GM12878 (cell line): ENCODE results near the gene NUDT14. TPM values are rescaled to one million over a fixed set of nuclear protein-coding genes. Genes with fewer than 3 reads are reported as not detected.

Experiments used
- ATAC-seq: fragments of 200-7000 bp; cut with Tn5 transposase; 3 replicates; pipeline ENCODE4 v1.9.1; 2020; ENCODE audit warnings: mild to moderate bottlenecking, moderate library complexity
- BruUV-seq: library from RNA; stranded (reverse); fragments of 400-500 nt; replicated peaks from 2 replicates; lab custom pipeline; 2021; lab: Mats Ljungman, UMichigan
- CTCF ChIA-PET: fragments of 300-600 bp; sonication (Branson Sonifier 250); formaldehyde crosslinking; extraction: SDS; loops from one replicate; lab custom pipeline; 2021; ENCODE audit warnings: inconsistent platforms; lab: Yijun Ruan, JAX
- POLR2A ChIA-PET: fragments of 350-600 bp; formaldehyde crosslinking; extraction: SDS; loops from one replicate; lab custom pipeline; 2021; ENCODE audit warnings: inconsistent platforms; lab: Charles Lee
- RAD21 ChIA-PET: fragments of 300-600 bp; sonication (Branson Sonifier 250); formaldehyde crosslinking; loops from one replicate; lab custom pipeline; 2023; ENCODE audit warnings: antibody characterized with exemption; ENCODE audit not compliant: unreplicated experiment; lab: Charles Lee
- SMC1A ChIA-PET: fragments of 300-600 bp; sonication (Branson Sonifier 250); formaldehyde crosslinking; loops from one replicate; lab custom pipeline; 2023; ENCODE audit not compliant: unreplicated experiment, uncharacterized antibody; lab: Charles Lee
- DNase-seq: peaks from one replicate; pipeline ENCODE4 v3.0.0-alpha.2; 2011; ENCODE audit warnings: low read depth, low spot score
- FAIRE-seq: peaks from 3 replicates; lab custom pipeline; 2011; peaks lifted over from hg19 to GRCh38; lab: Jason Lieb, UNC
- H2AFZ ChIP-seq: 2 replicates; pipeline ENCODE4 v1.6.0; 2011; ENCODE audit warnings: low read depth, low read length, control low read depth; ENCODE audit not compliant: control insufficient read depth
- H3K27ac ChIP-seq: 2 replicates; pipeline ENCODE4 v1.5.1; 2011; ENCODE audit warnings: control low read depth; ENCODE audit not compliant: control insufficient read depth, insufficient read depth
- H3K27me3 ChIP-seq, 2 experiments: replicated peaks in 1 of 2; 2 replicates each; pipeline versions ENCODE4 v1.6.0 to v1.6.1; 2011; ENCODE audit warnings: low read length in 1 of 2; ENCODE audit not compliant: control insufficient read depth in 2 of 2, insufficient read depth in 2 of 2
- H3K36me3 ChIP-seq, 2 experiments: 2 replicates each; pipeline ENCODE4 v1.5.1; 2011; ENCODE audit warnings: low read length in 1 of 2; ENCODE audit not compliant: control insufficient read depth in 2 of 2, insufficient read depth in 2 of 2
- H3K4me1 ChIP-seq: 2 replicates; pipeline ENCODE4 v1.6.1; 2011; ENCODE audit warnings: mild to moderate bottlenecking, low read length, moderate library complexity, mixed read lengths; ENCODE audit not compliant: control insufficient read depth, insufficient read depth
- H3K4me2 ChIP-seq: 2 replicates; pipeline ENCODE4 v1.6.0; 2011; ENCODE audit warnings: control low read depth; ENCODE audit not compliant: control insufficient read depth, insufficient read depth
- H3K4me3 ChIP-seq: fragments of 200-600 bp; sonication (generic); 2 replicates; pipeline ENCODE4 v1.5.1; 2016
- H3K79me2 ChIP-seq: 2 replicates; pipeline ENCODE4 v1.6.0; 2011; ENCODE audit warnings: low read length; ENCODE audit not compliant: control insufficient read depth, insufficient read depth
- H3K9ac ChIP-seq: 2 replicates; pipeline ENCODE4 v1.8.0; 2011; ENCODE audit warnings: low read length, control low read depth, mixed read lengths; ENCODE audit not compliant: control insufficient read depth, insufficient read depth
- H3K9me3 ChIP-seq: replicated peaks from 3 replicates; pipeline ENCODE4 v1.5.1; 2011; ENCODE audit warnings: mild to moderate bottlenecking, low read length; ENCODE audit not compliant: control insufficient read depth, insufficient read depth
- H4K20me1 ChIP-seq: 2 replicates; pipeline ENCODE4 v1.6.0; 2011; ENCODE audit not compliant: control insufficient read depth, insufficient read depth
- ATF3 ChIP-seq: IDR thresholded peaks from 2 replicates; pipeline ENCODE4 v1.6.1; 2011; ENCODE audit warnings: low read depth, mild to moderate bottlenecking, low read length, moderate library complexity, borderline replicate concordance; ENCODE audit errors: extremely low read depth
- CBFB ChIP-seq: IDR thresholded peaks from 2 replicates; pipeline ENCODE4 v1.6.1; 2016; ENCODE audit warnings: antibody characterized with exemption, low read depth
- CUX1 ChIP-seq: IDR thresholded peaks from 2 replicates; pipeline ENCODE4 v1.6.1; 2012; ENCODE audit warnings: improper control_type of control experiment, low read depth, low read length; ENCODE audit not compliant: insufficient replicate concordance
- E2F4 ChIP-seq: IDR thresholded peaks from 2 replicates; pipeline ENCODE4 v1.6.1; 2012; ENCODE audit warnings: low read depth, low read length, improper control_type of control experiment
- EZH2 ChIP-seq: IDR thresholded peaks from 2 replicates; pipeline ENCODE4 v1.6.1; 2012; ENCODE audit warnings: low read depth, mild to moderate bottlenecking, control low read depth, inconsistent platforms, low read length, borderline replicate concordance; ENCODE audit not compliant: control insufficient read depth
- HCFC1 ChIP-seq: fragments of 150-350 bp; IDR thresholded peaks from 2 replicates; pipeline ENCODE4 v1.6.1; 2014; ENCODE audit warnings: low read length
- IKZF2 ChIP-seq, 2 experiments: fragments of 450-650 bp; IDR thresholded peaks; 2 replicates each; pipeline ENCODE4 v1.6.1; 2017; ENCODE audit warnings: mild to moderate bottlenecking in 2 of 2, moderate library complexity in 2 of 2
- JUNB ChIP-seq: IDR thresholded peaks from 2 replicates; pipeline ENCODE4 v1.6.1; 2016; ENCODE audit warnings: antibody characterized with exemption, mild to moderate bottlenecking
- MEF2A ChIP-seq: IDR thresholded peaks from 2 replicates; pipeline ENCODE4 v1.6.1; 2011; ENCODE audit warnings: low read depth, mild to moderate bottlenecking, low read length, moderate library complexity; ENCODE audit not compliant: insufficient read depth
- NBN ChIP-seq: fragments of 450-650 bp; IDR thresholded peaks from 2 replicates; pipeline ENCODE4 v1.6.1; 2016
- NFIC ChIP-seq: IDR thresholded peaks from 2 replicates; pipeline ENCODE4 v1.6.1; 2012; ENCODE audit warnings: low read depth, mild to moderate bottlenecking, inconsistent platforms, low read length, moderate library complexity
- NR2C2 ChIP-seq: IDR thresholded peaks from 2 replicates; pipeline ENCODE4 v1.6.1; 2011; ENCODE audit warnings: borderline replicate concordance, low read depth; ENCODE audit not compliant: control insufficient read depth, insufficient read length
- RCOR1 ChIP-seq: conservative IDR thresholded peaks from 2 replicates; pipeline ENCODE4 v1.6.1; 2012; ENCODE audit warnings: low read depth, low read length, improper control_type of control experiment
- SIX5 ChIP-seq: IDR thresholded peaks from 2 replicates; pipeline ENCODE4 v1.6.1; 2011; ENCODE audit warnings: mild to moderate bottlenecking, low read depth, low read length, moderate library complexity; ENCODE audit not compliant: severe bottlenecking
- WGBS: methylation state at CpG from one replicate; pipeline ENCODE4 v1.1.6; 2016; ENCODE audit warnings: low lambda C conversion rate; ENCODE audit not compliant: insufficient replicate concordance, insufficient coverage; ENCODE audit errors: missing lambda C conversion rate; 5-methylcytosine and 5-hydroxymethylcytosine counted together
- in situ Hi-C: fragments of 300-500 bp; cut with MboI; formaldehyde crosslinking; loops from 9 replicates; pipeline ENCODE4 v1.14.3; 2018; ENCODE audit warnings: mixed read lengths
- intact Hi-C: fragments of 100-400 bp; cut with micrococcal nuclease; formaldehyde crosslinking; loops from one replicate; pipeline ENCODE4 v1.14.2; 2022; ENCODE audit not compliant: unreplicated experiment
- polyA plus RNA-seq, 11 experiments: library from polyadenylated mRNA; depleted of rRNA in 4 of 11; unstranded in 6 of 11; stranded (reverse) in 5 of 11; fragments of >200 nt; fragmentation: Nextera tagmentation in 4 of 11; fragmentation: Illumina TruSeq in 1 of 11; extraction: Ambion mirVana in 4 of 11; extraction: Trizol in 1 of 11; gene quantifications; 1 replicate in 1 of 11; 2 replicates in 10 of 11; pipeline versions ENCODE4 v1.2.1 to v1.2.3, GENCODE V29; 2011 to 2016; ENCODE audit warnings: inconsistent platforms in 2 of 11, missing spikeins in 2 of 11, low read depth in 1 of 11
- total RNA-seq, 4 experiments: library from RNA; depleted of rRNA in 3 of 4; stranded (reverse); fragments of >200 nt in 3 of 4; fragmentation: Illumina TruSeq in 1 of 4; extraction: Trizol in 1 of 4; gene quantifications; 2 replicates each; pipeline versions ENCODE4 v1.2.1 to v1.2.3, GENCODE V29; 2013 to 2021
- TF ChIP-seq, protein P1 (sequence below): IDR thresholded peaks from 2 replicates; pipeline ENCODE4 v1.6.1; 2011; ENCODE audit warnings: low read depth, low read length, improper control_type of control experiment, borderline replicate concordance

The NUDT14 gene
- total and polyA plus RNA-seq, 10 of the 15 experiments (the other 5 are each of a cell fraction or from before 2014, with no cell fraction given): 0.62 to 6.8 (median 4.3) TPM; not detected in 1

DNA sequence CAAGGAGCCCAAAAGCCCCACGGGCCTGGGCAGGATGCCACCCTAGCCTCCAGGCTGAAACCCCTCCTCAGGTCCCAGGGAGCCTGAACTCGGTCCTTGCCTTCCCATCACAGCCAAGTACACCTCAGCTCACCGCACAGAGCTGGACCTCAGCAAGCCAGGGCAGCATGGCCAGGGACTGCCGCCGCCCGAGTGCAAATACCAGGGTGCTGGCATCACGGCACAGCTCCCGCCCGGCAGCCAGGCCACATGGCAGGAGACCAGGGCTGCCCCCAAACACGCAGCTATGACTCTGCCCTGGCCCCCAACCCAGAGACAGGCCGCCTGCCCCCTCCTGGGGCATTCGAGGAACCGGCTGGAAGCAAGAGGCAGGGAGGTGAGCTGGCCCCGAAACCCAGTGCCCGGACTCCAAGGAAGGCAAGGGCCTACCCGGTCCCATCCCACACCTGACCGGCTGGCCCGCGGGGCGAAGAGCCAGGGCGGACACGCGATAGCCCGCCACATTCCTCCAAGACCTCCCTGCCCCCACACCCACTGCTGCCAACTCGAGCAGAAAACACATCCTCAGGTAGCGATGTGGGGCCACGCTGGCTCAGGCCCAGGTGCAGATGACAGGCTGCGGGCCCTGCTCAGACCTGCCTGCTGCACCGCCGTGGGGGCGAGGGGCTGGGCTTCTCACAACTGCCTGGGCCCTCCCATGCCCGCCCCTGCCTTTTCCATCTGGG, 15.2 kb downstream of the NUDT14 start:
- in situ Hi-C loops: no loop called here
- no peaks in the 10 kb centered on the region for H3K4me1 ChIP-seq
- no peak overlapping the region for H2AFZ ChIP-seq
- no peaks in the 10 kb centered on the region for H3K79me2 ChIP-seq
- no peak for TF ChIP-seq NFIC
- TF ChIP-seq JUNB: no peak
- no peak for TF ChIP-seq MEF2A
- no peak for TF ChIP-seq CUX1
- no peak for TF ChIP-seq NBN
- no peak for TF ChIP-seq CBFB
- TF ChIP-seq RCOR1: no peak
- no peak for TF ChIP-seq EZH2
- no peak for TF ChIP-seq SIX5
- no peak for TF ChIP-seq ATF3
- no peak for TF ChIP-seq E2F4
- no peak for TF ChIP-seq IKZF2 (IDR thresholded peaks at IDR 0.05)
- no peak for TF ChIP-seq NR2C2
- TF ChIP-seq, protein P1, sequence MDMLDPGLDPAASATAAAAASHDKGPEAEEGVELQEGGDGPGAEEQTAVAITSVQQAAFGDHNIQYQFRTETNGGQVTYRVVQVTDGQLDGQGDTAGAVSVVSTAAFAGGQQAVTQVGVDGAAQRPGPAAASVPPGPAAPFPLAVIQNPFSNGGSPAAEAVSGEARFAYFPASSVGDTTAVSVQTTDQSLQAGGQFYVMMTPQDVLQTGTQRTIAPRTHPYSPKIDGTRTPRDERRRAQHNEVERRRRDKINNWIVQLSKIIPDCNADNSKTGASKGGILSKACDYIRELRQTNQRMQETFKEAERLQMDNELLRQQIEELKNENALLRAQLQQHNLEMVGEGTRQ: no peak
- TF ChIP-seq HCFC1: no peak
- no peak overlapping the region for H3K27ac ChIP-seq
- SMC1A ChIA-PET: no interaction called here
- RAD21 ChIA-PET: no interaction called here
- H3K4me2 ChIP-seq: no peak overlapping the region
- WGBS: 61% methylated on average over 32 of the region's 32 CpGs
- no peaks in the 10 kb centered on the region for H3K36me3 ChIP-seq
- no peak overlapping the region for H3K4me3 ChIP-seq
- FAIRE-seq (no peak), DNase-seq (no peak), ATAC-seq (no peak)
- CTCF ChIA-PET: no interaction called here
- no TSS peak for BruUV-seq
- POLR2A ChIA-PET: no interaction called here
- 0 out of 2 replicates have a peak, but pooled peaks cover 2% of the 10 kb centered on the region for H4K20me1 ChIP-seq
- H3K9me3 ChIP-seq: no peaks in the 10 kb centered on the region
- no peak overlapping the region for H3K9ac ChIP-seq
- H3K27me3 ChIP-seq: peaks cover 2 to 3% of the 10 kb centered on the region in 2 experiments; a peak in 2 of 4 replicates
- intact Hi-C loops: loop anchor here (10.0 kb wide), 1 partner anchor 71 kb away; no protein-coding TSS in a partner anchor
